Stimulated activated CD4-positive, alpha-beta T cell treated with anti-CD3 and anti-CD28 coated beads, TNF-alpha, amount 100 ng/mL, for 48 hours (primary cell): ENCODE measurements around the gene RASSF10.

Source experiments
- DNase-seq, 3 donors: peaks; one replicate each; pipeline ENCODE4 v3.0.0-alpha.2; 2020; ENCODE audit warnings: low read depth in 3 of 3

The RASSF10 gene

DNA sequence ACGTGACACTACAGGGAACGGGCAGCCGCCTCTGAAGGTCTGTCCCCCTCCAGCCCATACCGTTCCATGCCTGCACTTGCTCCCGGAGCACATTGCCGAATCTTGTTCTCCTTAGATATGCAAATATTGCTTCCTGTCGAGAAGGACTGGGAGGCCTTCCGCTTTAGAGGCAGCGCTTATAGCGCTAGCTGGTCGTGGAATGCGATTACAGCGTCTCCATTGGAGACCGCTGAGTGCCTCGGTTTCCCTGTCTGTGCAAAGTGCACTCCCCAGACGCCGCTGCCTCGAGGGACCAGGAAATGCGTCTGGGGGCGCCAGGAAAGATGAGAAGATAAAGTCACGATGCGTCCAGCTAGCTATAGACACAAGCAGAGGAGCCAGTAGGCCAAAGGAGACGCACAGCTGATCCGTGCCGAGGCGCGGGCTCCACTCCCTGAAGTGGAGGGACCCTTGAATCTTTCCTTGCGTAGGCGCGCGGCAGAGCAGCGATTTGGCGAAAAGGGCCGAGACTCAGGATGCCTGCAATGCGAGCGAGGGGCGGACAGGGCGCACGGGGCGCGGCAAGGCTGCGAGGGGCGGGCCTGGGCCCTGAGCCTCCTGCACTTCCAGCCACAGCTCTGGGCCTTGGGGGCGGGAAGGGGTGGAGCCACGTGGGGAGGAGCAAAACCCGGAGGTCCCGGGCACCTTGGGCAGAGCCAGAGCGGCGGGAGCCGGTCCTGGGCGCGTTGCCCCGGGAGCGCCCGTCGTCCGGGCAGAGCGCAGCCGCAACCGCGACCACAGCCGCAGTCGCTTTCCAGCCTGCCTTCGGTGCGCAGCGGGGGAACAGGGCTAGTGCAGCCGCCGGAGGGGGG lies at the start of gene RASSF10:
TSS of gene RASSF10 (plus strand) at position 692 of the 851 bp plus-strand sequence. CDS start 261 bp downstream, outside the sequence.
- DNase-seq, result no peak

DNA sequence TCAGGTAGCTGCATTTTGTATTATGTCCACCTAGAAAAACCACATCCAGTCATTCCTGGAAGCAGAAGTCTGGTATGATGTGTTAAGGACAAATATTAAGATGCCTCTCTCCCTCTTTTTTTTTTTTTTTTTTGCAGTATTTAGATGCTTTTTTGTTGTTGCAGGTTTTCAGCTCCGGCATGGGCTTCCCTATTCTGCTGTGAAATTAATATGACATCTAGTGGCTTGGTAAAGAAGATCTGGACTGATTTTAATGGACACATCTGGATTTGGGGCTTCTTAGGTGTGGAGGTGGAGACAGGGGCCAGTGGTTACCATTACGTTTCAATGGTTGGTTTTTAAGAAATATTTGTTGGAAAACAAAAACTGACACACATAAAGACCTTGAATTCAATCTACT lies 47.5 kb upstream of the RASSF10 start:
- no peak for DNase-seq

- no peak for DNase-seq
Observed at GRCh38 chr11:12962306-12962705, 46.8 kb upstream of the RASSF10 start.

DNA sequence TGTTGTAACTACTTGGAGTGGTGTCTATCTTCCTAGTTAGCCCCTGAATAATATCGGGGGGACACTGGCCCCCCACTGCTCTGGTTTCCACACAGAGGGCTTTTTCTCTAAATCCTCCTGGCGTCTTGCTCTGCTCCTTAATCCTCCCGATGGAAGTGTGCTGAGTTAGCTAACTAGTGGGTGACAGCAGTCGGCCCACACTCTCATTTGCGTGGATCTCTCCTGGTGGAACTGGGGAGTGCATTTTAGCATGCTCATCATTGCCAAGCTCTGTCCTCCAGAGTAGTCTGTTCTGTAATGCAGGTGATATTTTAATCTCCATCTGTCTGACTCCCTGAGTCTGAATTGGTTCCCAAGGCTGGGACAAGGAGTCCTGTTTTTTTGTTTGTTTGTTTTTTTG lies 46.1 kb upstream of the RASSF10 start:
- DNase-seq, result no peak

GRCh38 chr11:12963792-12964536 lies 45.2 kb upstream of the RASSF10 start:
- DNase-seq, result peak; percentile 37 to 50 (median 42)

- DNase-seq, result no peak
Observed at GRCh38 chr11:12964650-12965049, 44.5 kb upstream of the RASSF10 start.

DNA sequence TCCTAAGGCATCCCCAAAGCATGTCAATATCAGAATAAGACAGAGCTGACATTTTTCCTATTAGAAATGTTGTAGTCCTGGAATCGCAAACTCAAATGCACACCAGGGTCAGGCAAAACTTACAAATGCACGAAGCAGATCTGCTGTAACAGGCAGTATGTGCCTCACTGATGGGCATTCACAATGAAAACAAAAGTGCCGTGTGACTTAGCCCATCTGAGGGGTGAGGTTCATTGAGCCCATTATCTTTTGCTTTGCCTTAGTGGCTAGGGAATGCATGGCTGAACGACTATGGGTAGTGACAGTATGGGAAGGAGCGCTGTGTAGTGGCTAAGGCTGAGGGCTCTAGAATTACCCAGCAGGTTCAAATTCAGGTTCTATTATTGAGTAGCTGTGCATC lies 43.1 kb upstream of the RASSF10 start:
- no peak for DNase-seq

DNA sequence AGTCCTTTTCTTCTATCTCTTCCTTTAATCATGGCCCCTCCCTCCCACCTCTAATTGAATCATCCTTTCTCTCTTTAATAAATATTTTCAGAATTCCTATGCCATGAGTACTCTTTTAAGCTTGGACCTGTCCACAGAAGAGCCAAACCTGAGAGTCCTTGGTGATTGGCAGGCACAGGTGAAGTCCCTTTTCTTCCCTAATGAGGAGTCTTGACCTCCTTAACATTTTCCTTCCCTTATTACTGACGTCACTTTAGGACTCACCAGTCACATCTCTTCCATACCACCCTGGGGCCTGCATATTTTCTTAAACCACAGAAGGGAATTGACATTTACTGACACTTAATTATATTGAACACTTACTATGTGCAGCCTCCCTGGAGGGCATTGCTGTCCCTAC lies 41.0 kb upstream of the RASSF10 start:
- no peak for DNase-seq

DNA sequence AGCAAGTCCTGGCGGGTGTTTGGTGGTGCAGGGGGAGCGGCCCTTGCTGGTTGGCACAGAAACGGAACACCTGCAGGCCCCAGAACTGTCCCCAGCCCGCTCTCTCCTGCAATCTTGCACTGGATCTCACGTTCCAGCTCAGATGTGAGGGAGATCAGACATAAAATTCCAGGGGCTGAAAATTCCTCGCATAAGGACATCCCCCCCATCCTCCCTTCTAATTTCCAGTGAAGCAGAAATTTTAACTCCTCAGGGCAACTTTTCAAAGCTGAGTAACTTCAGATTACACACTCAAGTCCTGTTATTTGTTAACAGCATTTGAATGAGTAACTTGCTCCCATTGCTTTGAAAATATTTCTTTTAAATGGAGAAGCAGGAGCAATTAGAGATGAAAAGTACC lies 40.3 kb upstream of the RASSF10 start:
- no peak for DNase-seq

DNA sequence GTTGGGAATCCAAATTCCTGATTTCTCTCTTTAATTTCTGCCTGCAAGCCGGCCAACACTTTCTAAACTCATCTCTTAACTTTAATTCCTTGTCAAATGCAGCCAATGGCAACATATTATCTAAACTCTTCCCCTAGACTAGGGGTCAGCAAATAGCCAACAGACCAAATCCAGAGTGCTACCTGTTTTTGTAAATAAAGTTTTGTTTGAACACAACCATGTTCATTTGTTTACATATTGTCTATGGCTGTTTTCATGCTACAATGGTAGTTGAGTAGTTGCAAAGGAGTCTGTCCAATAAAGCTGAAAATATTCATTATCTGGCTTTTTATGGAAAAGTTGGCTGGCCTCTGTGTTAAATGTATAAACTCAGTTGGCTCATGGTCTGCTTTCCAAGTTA lies 37.2 kb upstream of the RASSF10 start:
- DNase-seq, result no peak

- DNase-seq, result no peak
Observed at GRCh38 chr11:12973528-12974181, 35.5 kb upstream of the RASSF10 start.

- no peak for DNase-seq
Observed at GRCh38 chr11:12975195-12975594, 33.9 kb upstream of the RASSF10 start.

DNA sequence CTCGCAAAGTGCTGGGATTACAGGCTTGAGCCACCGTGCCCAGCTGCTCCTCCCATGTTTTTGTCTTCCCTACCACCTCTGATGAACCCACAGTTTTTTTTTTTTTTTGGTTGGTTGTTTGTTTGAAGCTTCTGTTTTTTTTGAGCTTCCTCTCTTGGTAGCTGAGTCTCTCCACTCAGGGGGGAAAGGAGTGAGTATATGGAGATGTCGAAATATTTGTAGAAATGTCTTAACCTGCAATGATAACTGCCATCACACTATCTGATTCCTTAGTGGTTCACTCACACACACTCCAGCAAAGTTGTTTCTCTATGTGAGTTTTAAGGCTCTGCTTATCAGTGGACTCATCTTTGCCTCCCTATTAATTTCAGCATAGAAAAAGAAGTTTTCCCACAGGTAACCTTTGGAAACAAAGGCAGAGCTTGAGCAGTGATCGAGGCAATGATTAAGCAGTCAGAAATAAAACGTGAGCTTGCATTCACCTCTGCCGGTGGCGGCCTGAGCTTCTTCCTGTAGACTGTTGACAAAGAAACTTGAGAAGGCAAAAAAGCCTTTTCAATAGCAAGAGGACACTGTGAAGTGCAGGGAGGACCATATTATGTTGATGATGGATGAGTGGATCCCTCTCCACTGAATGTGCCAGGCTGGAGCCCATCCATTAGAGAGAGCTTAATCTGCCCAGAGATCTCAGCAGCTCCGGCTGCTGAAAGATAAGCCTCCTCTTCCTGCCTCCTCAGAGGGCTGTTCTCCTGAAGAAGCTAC lies 29.0 kb upstream of the RASSF10 start:
- no peak for DNase-seq

- no peak for DNase-seq
Observed at GRCh38 chr11:12981676-12982522, 27.2 kb upstream of the RASSF10 start.

DNA sequence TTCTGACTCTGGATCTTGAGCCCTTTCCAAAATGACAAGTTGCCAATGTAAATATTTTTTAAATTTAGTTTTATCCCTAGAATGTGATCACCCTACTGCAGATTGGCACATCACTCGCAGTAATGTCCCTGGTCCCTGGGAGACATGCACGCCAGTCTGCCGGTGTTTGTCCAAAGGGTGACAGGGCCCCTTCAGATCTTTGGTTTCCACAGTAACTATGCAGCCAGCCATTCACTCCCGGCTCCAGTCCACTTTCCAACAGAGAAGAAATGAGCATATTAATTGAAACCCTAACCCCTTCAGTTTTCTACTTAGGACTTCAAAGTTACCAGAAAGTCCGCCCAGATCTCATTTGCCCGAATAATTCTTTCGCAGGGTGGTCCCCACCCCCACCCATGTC lies 25.8 kb upstream of the RASSF10 start:
- no peak for DNase-seq

GRCh38 chr11:12986194-12986898 lies 22.8 kb upstream of the RASSF10 start:
- no peak for DNase-seq

DNA sequence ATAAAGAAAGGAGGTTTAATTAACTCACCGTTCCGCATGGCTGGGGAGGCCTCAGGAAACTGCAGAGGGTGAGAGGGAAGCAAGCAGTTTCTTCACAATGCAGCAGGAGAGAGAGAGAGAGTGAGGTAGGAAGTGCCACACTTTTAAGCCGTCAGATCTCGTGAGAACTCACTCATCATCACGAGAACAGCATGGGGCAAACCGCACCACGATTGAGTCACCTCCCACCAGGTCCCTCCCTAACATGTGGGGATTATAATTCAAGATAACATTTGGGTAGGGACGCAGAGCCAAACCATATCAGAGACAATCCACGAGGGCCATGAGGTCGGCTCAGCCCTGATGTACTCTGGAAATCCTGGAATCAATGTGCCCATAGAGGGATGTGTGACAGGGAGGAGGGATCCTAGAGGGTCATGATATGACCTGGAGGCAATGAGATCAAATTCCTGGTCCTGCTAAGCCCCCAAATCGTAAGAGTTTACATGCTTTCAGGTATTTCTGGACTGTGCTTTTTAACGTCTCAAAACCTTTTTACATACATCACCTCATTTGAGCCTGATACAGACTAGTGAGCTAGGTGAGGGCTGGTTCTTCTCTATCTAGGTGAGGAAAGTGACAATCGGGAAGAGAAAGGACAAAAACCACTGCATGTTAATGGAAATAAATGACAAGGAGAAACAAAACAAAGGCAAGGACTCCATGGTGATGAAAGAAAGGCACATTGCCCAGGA lies 19.5 kb upstream of the RASSF10 start:
- no peak for DNase-seq

GRCh38 chr11:12990162-12990480 lies 19.0 kb upstream of the RASSF10 start:
- DNase-seq, result no peak

DNA sequence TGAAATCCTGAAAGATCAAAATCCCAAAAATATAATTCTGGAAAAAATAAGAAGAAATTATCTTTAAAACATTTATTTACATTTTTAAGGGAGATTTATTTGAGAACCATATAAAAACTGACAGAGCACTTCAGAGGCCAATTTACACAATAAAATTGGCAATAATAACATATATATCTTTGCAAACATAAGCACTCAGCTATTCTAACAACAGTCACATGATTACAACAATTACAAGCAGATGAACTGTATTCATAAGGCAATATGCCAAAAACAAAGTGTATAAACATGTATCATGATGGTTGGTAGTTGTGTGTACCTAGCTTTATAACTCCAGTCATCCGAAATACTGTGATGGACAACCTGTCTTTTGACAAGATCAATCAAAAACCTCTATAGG lies 17.7 kb upstream of the RASSF10 start:
- DNase-seq, result no peak

GRCh38 chr11:12993626-12994025 lies 15.5 kb upstream of the RASSF10 start:
- DNase-seq, result no peak
